Thymus (tissue), 2 donors: ENCODE results near the gene EIF3D. TPM values are rescaled to one million over a fixed set of nuclear protein-coding genes. Genes with fewer than 3 reads are reported as not detected.

Experiments used
- polyA plus RNA-seq: library from polyadenylated mRNA; stranded (reverse); fragments of 200-250 nt; gene quantifications from one replicate; pipeline ENCODE4 v1.2.3, GENCODE V29; 2013
- total RNA-seq: library from RNA; stranded (reverse); fragments of 120-200 nt; gene quantifications from one replicate; pipeline ENCODE4 v1.2.4, GENCODE V29; 2013
- donor health status: healthy.

Gene EIF3D
- total and polyA plus RNA-seq, 2 donors = 185 to 267 TPM

Other genes starting within 250 kb of the EIF3D start
- 123 TPM for gene MYH9, start 141.2 kb downstream of the EIF3D start, total RNA-seq
- gene MYH9, start 141.2 kb downstream of the EIF3D start, polyA plus RNA-seq = 155 TPM
- gene TXN2, start 47.5 kb downstream of the EIF3D start, total RNA-seq = 40.7 TPM
- gene TXN2, start 47.5 kb downstream of the EIF3D start, polyA plus RNA-seq = 68.7 TPM
- 3.4 TPM for gene FOXRED2, start 22.1 kb downstream of the EIF3D start, total RNA-seq
- gene FOXRED2, start 22.1 kb downstream of the EIF3D start, polyA plus RNA-seq = 2.5 TPM
- gene CACNG2, start 174.6 kb upstream of the EIF3D start, total RNA-seq = 0.14 TPM
- 0.02 TPM for gene CACNG2, start 174.6 kb upstream of the EIF3D start, polyA plus RNA-seq
- gene IFT27, start 247.0 kb upstream of the EIF3D start, total RNA-seq = 23.0 TPM
- 33.9 TPM for gene IFT27, start 247.0 kb upstream of the EIF3D start, polyA plus RNA-seq